Measurements from ENCODE around the gene PAX5. TPM values are rescaled to one million over a fixed set of nuclear protein-coding genes. Genes with fewer than 3 reads are reported as not detected.

Gene PAX5
- total RNA-seq, 1 donor from 2014 or later, result 0.12 TPM

DNA sequence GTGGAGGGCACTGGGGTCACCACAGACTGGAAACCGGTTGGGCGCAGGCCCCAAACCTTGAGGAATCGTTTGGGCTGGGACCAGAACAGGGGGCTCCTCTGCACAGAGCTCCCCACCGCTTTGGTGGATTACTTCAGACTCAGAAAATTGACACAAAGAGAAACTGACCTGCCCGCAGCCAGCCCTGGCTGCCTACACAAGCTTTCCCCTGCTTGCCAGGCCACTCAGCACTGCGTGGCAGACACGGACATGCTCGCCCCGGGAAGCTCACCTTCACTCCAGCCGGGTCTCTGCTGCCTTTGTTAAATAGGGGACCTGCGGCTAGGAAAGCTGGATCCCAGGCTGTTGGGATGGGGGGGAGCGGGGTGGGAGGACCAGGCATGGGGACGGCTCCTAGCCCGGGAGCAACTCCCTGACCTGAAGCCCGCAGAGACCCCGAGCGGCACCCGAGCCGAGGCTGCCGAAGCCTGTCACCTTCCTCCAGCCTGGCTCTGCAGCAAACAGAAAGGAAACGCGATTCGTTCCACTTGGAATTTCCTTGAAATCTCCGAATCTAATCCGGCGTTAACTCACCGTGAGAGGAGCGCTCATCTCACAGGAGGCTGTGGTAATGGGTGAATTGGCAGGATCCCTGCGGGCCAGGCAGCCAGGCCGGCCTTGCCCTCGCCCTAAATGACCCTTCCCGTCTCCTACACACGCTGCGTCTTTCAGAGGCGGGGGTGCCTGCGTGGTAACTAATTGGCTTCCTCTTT, 8.8 kb downstream of the PAX5 start:
- no peak for DNase-seq (ENCODE audit: low spot score)

GRCh38 chr9:37017546-37017945, 16.5 kb downstream of the PAX5 start:
- DNase-seq (ENCODE audit: low spot score), result no peak

GRCh38 chr9:37011530-37011929, 22.5 kb downstream of the PAX5 start:
- DNase-seq (ENCODE audit: low spot score), result no peak

- DNase-seq (ENCODE audit: low spot score), result no peak
These were observed 23.1 kb downstream of the PAX5 start for GRCh38 chr9:37010976-37011375.

GRCh38 chr9:37010180-37010579, 23.9 kb downstream of the PAX5 start:
- DNase-seq (ENCODE audit: low spot score), result no peak

DNA sequence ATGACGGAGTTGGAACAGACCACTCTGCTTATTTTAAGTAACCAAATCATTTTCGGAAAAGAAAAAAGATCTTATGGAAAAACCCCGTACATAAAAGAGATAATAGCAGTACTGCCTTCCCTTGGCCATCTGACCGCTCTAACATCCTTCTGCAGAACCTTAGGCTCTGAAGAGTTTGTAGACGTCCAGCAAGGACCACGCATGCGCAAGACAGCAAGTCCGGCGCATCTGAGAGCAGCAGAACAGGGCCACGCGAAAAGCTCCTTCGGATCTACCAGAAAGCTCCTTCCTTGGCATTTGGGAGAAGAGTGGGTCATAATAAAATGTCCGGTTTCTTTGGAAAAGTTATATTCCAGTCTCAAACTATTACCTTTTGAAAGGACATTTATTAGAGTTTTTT, 26.8 kb downstream of the PAX5 start:
- no peak for DNase-seq (ENCODE audit: low spot score)

- DNase-seq (ENCODE audit: low spot score), result no peak
These were observed 28.4 kb downstream of the PAX5 start for GRCh38 chr9:37005517-37006140.

DNA sequence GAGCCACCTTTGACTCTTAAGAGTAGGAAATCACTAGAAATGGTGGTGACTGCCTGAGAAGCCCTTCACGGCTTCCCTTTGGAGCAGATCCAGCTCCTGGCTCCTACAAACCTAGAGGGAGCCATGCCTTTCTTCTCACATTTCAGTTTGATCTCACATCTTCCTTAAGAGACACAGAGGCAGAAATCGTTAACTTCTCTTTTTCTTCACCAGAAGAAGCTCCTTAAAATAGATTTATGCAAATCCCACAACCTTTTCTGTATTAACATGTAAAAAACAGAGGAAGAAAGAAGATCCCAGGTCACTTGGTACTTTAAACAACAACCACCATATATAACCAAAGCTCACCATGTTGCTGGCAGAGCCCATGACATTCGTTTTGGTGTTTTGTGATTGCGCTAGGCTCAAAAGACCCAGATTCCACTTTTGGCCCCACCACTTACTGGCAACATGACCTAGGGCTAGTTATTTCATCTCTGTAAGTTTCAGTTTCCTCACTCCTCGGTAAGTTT, 29.6 kb downstream of the PAX5 start:
- DNase-seq (ENCODE audit: low spot score), result no peak

DNA sequence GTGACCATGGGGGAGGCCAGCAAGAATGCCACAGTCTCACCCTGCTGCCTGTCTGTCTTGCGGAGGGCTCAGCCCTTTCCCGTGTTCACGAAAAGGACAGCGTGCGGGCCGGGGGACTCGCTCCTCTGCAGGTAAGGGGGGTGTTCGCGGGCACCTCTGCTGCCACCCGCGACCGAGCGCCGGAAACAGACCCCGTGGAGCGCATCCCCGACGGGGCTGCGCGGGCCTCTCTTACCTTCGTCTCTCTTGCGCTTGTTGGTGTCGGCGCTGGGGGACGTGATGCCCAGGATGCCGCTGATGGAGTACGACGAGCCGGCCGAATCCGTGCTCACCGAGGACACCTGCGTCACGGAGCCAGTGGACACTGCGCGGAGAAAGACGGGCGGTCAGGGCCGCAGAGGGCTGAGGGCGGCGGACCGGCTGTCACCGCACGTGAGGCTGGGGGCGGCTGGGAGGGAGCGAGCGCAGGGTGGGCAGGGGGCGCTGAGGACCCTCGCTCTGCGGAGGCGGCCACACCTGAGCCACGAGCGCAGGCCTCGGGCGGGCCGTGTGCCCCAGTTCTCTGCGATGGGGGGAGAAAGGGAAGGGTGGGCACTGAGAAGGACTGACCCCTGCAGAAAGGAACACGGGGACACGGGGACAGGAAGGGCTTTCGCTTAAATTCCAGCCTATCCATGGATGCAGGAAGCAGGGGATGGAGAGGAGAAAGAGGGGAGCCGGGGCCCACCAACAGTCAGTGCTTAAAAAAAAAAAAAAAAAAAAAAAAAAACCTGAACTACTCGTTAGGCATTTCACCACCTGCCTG, 31.5 kb downstream of the PAX5 start:
- no peak for DNase-seq (ENCODE audit: low spot score)

DNA sequence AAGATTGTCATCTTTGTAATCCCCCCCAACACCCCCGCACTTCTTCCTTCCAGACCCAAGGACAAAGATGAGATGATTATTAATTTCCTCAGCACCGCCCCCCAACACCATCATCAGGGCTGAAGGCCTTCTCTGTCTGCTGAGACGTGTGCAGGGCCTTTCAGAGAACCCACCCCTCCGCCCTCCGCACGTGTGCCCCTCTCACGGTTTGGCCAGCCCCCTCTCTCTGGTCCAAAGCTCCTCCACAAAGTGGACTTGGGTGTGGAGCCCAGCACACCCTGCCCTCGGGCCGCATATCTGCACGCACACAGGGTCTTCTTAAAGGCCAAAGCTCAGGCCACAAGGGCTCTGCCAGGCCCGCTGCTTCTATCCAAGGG, 32.0 kb downstream of the PAX5 start:
- no peak for DNase-seq (ENCODE audit: low spot score)

- no peak for DNase-seq (ENCODE audit: low spot score)
These were observed 32.6 kb downstream of the PAX5 start for GRCh38 chr9:37001459-37001858.

GRCh38 chr9:36999728-37000333, 34.2 kb downstream of the PAX5 start:
- DNase-seq (ENCODE audit: low spot score), result no peak

- DNase-seq (ENCODE audit: low spot score), result no peak
These were observed 36.7 kb downstream of the PAX5 start for GRCh38 chr9:36997414-36997813.

DNA sequence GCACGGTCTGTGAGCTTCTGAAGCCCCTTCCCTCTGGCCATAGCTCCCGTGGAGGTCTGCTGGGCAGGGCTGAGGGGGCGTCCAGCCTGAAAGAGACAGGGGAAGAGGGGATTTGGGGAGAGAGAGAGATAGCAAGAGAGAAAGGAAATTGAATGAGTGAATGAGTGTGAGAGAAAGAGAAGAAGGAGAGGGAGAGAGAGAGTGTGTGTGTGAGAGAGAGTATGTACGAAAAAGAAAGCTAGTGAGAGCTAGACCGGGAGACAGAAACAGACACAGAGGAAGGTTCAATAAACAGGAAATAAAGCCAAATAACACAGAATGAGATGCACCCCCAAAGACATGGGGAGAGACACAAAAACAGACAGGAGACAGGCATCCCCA, 37.4 kb downstream of the PAX5 start:
- DNase-seq (ENCODE audit: low spot score), result no peak

DNA sequence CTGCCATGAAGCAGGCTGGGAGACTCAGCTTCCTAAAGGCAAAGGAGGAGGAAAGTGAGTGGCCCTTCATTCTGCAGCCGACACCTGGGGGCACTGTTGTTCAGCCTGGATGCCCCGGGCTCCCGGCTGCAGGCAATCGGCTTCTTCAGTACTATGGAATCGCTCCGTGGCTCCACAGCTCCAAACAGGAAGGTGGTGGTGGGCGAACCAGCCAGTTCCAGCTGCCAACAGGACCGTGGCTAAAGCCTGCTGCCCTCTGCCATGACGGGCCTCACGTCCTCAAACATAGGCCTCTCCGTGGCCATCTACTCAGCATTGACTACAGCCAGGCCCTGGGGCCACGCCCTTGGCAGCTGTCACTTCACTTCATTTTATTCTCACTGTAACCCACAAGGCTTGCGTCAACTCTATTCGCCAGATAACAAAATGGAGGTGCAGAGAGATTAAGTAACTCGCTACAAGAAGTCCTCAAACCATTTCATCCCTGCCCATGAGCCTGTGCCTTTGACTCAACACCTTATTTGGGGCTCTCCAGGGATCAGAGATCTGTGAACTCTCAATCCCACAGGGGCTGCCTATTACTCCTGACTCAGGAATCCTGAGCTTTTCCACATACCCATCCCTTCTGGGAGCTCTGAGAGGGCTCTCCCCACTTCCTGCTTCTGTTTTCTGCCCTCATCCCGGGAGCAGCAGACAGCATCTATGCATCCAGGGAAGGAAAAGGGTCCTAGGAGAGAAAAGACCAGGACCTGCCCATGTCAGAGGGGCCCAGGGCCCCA, 38.0 kb downstream of the PAX5 start:
- DNase-seq (ENCODE audit: low spot score), result peak; percentile 40

- DNase-seq (ENCODE audit: low spot score), result no peak
These were observed 39.9 kb downstream of the PAX5 start for GRCh38 chr9:36993933-36994764.

- no peak for DNase-seq (ENCODE audit: low spot score)
These were observed 41.4 kb downstream of the PAX5 start for GRCh38 chr9:36992501-36993316.

- no peak for DNase-seq (ENCODE audit: low spot score)
These were observed 42.4 kb downstream of the PAX5 start for GRCh38 chr9:36991516-36992134.

DNA sequence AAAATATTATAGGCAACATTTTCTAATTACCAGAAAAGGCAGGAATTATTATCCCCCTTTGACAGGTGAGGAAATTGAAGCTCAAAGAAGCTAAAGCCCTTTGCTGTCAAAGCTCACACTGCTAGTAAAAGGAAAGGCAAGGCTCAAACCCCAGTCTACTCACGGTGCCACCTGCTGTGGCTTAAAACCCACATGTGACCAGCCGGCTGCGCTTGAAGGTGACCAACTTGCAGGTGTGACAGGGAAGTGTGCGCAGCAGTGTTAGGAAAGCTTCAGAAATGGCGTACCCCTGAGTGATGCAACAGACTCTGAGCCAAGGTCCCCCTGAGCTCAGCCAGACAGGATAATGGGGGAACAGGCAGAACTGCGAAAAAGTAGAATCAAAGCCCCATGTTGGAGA, 45.2 kb downstream of the PAX5 start:
- no peak for DNase-seq (ENCODE audit: low spot score)
